Gastrocnemius medialis (tissue), 4 donors: ENCODE results near the gene IRF7.

Experiments used
- POLR2A ChIP-seq, 2 donors: fragments of 450-650 bp; IDR thresholded peaks; one replicate each; pipeline ENCODE4 v1.6.1; 2017; ENCODE audit warnings: antibody characterized with exemption in 2 of 2, mild to moderate bottlenecking in 2 of 2, moderate library complexity in 2 of 2
- TF ChIP-seq, protein P1 (sequence below), 5 experiments: fragments of 450-650 bp in 3 of 5; fragments of 200-600 bp in 2 of 5; sonication (generic) in 2 of 5; IDR thresholded peaks in 4 of 5; conservative IDR thresholded peaks in 1 of 5; 1 replicate in 4 of 5; 2 replicates in 1 of 5; pipeline ENCODE4 v1.5.1; 2016 to 2019; ENCODE audit warnings: antibody characterized with exemption in 5 of 5, mild to moderate bottlenecking in 3 of 5, moderate library complexity in 3 of 5

DNA sequence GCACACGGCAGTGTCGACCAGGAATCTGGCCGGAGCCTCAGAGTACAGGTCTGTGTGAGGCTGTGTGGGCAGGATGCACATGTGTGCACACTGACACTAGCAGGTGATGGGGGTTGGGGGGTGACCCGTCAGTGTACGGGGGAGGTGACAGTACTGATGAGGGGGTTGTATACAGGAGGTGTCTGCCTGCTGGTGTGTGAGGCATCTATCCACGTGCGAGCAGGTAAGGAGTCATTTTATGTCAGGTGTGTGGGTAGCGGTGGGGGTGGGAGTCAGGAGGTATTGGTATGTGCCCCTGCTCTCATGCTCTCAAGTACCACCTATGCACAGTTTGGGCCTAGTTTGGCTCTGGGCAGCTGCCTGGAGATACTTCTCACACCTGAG is 44.0 kb downstream of the IRF7 start:
- no peak for TF ChIP-seq POLR2A (IDR thresholded peaks at IDR 0.05)
- TF ChIP-seq, protein P1, sequence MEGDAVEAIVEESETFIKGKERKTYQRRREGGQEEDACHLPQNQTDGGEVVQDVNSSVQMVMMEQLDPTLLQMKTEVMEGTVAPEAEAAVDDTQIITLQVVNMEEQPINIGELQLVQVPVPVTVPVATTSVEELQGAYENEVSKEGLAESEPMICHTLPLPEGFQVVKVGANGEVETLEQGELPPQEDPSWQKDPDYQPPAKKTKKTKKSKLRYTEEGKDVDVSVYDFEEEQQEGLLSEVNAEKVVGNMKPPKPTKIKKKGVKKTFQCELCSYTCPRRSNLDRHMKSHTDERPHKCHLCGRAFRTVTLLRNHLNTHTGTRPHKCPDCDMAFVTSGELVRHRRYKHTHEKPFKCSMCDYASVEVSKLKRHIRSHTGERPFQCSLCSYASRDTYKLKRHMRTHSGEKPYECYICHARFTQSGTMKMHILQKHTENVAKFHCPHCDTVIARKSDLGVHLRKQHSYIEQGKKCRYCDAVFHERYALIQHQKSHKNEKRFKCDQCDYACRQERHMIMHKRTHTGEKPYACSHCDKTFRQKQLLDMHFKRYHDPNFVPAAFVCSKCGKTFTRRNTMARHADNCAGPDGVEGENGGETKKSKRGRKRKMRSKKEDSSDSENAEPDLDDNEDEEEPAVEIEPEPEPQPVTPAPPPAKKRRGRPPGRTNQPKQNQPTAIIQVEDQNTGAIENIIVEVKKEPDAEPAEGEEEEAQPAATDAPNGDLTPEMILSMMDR (IDR thresholded peaks at IDR 0.05 in 4 of 5, conservative IDR thresholded peaks at IDR 0.05 in 1 of 5) = no peak
